IMR-90 (cell line): Measurements from ENCODE around the gene POLR1E.

Experiments
- CEBPB ChIP-seq: IDR thresholded peaks from 2 replicates; pipeline ENCODE4 v1.6.1; 2012; ENCODE audit warnings: low read depth, low read length, improper control_type of control experiment
- CTCF ChIP-seq: conservative IDR thresholded peaks from 2 replicates; pipeline ENCODE4 v1.5.1; 2012; ENCODE audit warnings: mild to moderate bottlenecking, low read depth, low read length, improper control_type of control experiment
- MXI1 ChIP-seq: IDR thresholded peaks from 2 replicates; pipeline ENCODE4 v1.6.1; 2012; ENCODE audit warnings: low read depth, mild to moderate bottlenecking, low read length, moderate library complexity, borderline replicate concordance
- POLR2A ChIP-seq: IDR thresholded peaks from 2 replicates; pipeline ENCODE4 v1.6.1; 2012; ENCODE audit warnings: mild to moderate bottlenecking, low read depth, low read length
- RAD21 ChIP-seq: IDR thresholded peaks from 2 replicates; pipeline ENCODE4 v1.6.1; 2012; ENCODE audit warnings: low read length, improper control_type of control experiment
- RCOR1 ChIP-seq: IDR thresholded peaks from 2 replicates; pipeline ENCODE4 v1.6.1; 2012; ENCODE audit warnings: mild to moderate bottlenecking, low read length, improper control_type of control experiment; ENCODE audit not compliant: insufficient replicate concordance
- RFX5 ChIP-seq: IDR thresholded peaks from 2 replicates; pipeline ENCODE4 v1.8.0; 2012; ENCODE audit warnings: low read depth, mild to moderate bottlenecking, low read length, moderate library complexity
- SMC3 ChIP-seq: fragments of 150-350 bp; IDR thresholded peaks from 2 replicates; pipeline ENCODE4 v1.6.1; 2016; ENCODE audit warnings: low read depth, mild to moderate bottlenecking, antibody characterized with exemption, low read length, moderate library complexity
- USF2 ChIP-seq: fragments of 150-350 bp; IDR thresholded peaks from 2 replicates; pipeline ENCODE4 v1.6.1; 2017; ENCODE audit warnings: mild to moderate bottlenecking, antibody characterized with exemption, low read length, low read depth

GRCh38 chr9:37474438-37474837 is 11.3 kb upstream of the POLR1E start:
- TF ChIP-seq RAD21 (no peak), CTCF (no peak), POLR2A (no peak), RCOR1 (no peak), USF2 (no peak), RFX5 (no peak), MXI1 (no peak), CEBPB (no peak), SMC3 (no peak)
